ENCODE measurements around the gene IL1RAPL1. TPM values are rescaled to one million over a fixed set of nuclear protein-coding genes. Genes with fewer than 3 reads are reported as not detected.

IL1RAPL1 gene
- total and polyA plus RNA-seq, 2 donors (not counting 1 experiment from before 2014, with no cell fraction given): 0.25 to 2.8 TPM

- Histone ChIP-seq H4K20me1 (ENCODE audit: control insufficient read depth, extremely low read depth, insufficient read depth, low read length) (no peaks in the 10 kb centered on the region), H3K27ac (ENCODE audit: insufficient read depth, low read length) (no peak overlapping the region), H3K4me2 (ENCODE audit: extremely low read depth, insufficient read depth, low read length) (no peak overlapping the region), H3K36me3 (ENCODE audit: control insufficient read depth, insufficient read depth, low read length) (no peaks in the 10 kb centered on the region), H3K27me3 (ENCODE audit: control insufficient read depth, insufficient read depth, low read length) (no peaks in the 10 kb centered on the region), H3K4me1 (ENCODE audit: control insufficient read depth, extremely low read depth, insufficient read depth, low read length) (no peaks in the 10 kb centered on the region), H3K9me3 (ENCODE audit: control insufficient read depth, insufficient read depth, low read depth, low read length) (no peaks in the 10 kb centered on the region), H3K4me3 (replicated peaks in 1 of 4; ENCODE audit: control extremely low read depth in 1 of 4, insufficient read depth in 1 of 4, low read depth in 3 of 4, low read length in 4 of 4) (no peak overlapping the region), H3K9ac (ENCODE audit: insufficient read depth, low read length) (no peak overlapping the region), H3K79me2 (ENCODE audit: control insufficient read depth, insufficient read depth, low read length) (no peaks in the 10 kb centered on the region), H2AFZ (ENCODE audit: low read length) (no peak overlapping the region)
- DNase-seq (ENCODE audit: low read depth in 2 of 2): no peak
- TF ChIP-seq EZH2 (IDR thresholded peaks at IDR 0.05; ENCODE audit: low read length, missing control alignments): no peak
- no peak for TF ChIP-seq CTCF (conservative IDR thresholded peaks at IDR 0.05 in 1 of 2, IDR thresholded peaks at IDR 0.05 in 1 of 2; ENCODE audit: low read depth in 1 of 2, low read length in 2 of 2)
Measured at GRCh38 chrX:29691044-29691443, 1103.8 kb downstream of the IL1RAPL1 start.

GRCh38 chrX:29693912-29694311 is 1106.7 kb downstream of the IL1RAPL1 start:
- no peaks in the 10 kb centered on the region for H3K27me3 ChIP-seq (ENCODE audit: control insufficient read depth, insufficient read depth, low read length)
- H3K9me3 ChIP-seq (ENCODE audit: control insufficient read depth, insufficient read depth, low read depth, low read length): no peaks in the 10 kb centered on the region
- no peak for TF ChIP-seq EZH2 (IDR thresholded peaks at IDR 0.05; ENCODE audit: low read length, missing control alignments)
- no peak for TF ChIP-seq CTCF (conservative IDR thresholded peaks at IDR 0.05 in 1 of 2, IDR thresholded peaks at IDR 0.05 in 1 of 2; ENCODE audit: low read depth in 1 of 2, low read length in 2 of 2)
- H3K27ac ChIP-seq (ENCODE audit: insufficient read depth, low read length): no peak overlapping the region
- no peak overlapping the region for H2AFZ ChIP-seq (ENCODE audit: low read length)
- H3K4me3 ChIP-seq (replicated peaks in 1 of 4; ENCODE audit: control extremely low read depth in 1 of 4, insufficient read depth in 1 of 4, low read depth in 3 of 4, low read length in 4 of 4): no peak overlapping the region
- H3K4me1 ChIP-seq (ENCODE audit: control insufficient read depth, extremely low read depth, insufficient read depth, low read length): no peaks in the 10 kb centered on the region
- no peak overlapping the region for H3K4me2 ChIP-seq (ENCODE audit: extremely low read depth, insufficient read depth, low read length)
- H3K79me2 ChIP-seq (ENCODE audit: control insufficient read depth, insufficient read depth, low read length): no peaks in the 10 kb centered on the region
- H4K20me1 ChIP-seq (ENCODE audit: control insufficient read depth, extremely low read depth, insufficient read depth, low read length): no peaks in the 10 kb centered on the region
- DNase-seq (ENCODE audit: low read depth in 2 of 2): no peak
- no peak overlapping the region for H3K9ac ChIP-seq (ENCODE audit: insufficient read depth, low read length)
- H3K36me3 ChIP-seq (ENCODE audit: control insufficient read depth, insufficient read depth, low read length): no peaks in the 10 kb centered on the region

- H3K27me3 ChIP-seq (ENCODE audit: control insufficient read depth, insufficient read depth, low read length): no peaks in the 10 kb centered on the region
- H3K9ac ChIP-seq (ENCODE audit: insufficient read depth, low read length): no peak overlapping the region
- no peaks in the 10 kb centered on the region for H4K20me1 ChIP-seq (ENCODE audit: control insufficient read depth, extremely low read depth, insufficient read depth, low read length)
- H3K4me2 ChIP-seq (ENCODE audit: extremely low read depth, insufficient read depth, low read length): no peak overlapping the region
- H3K27ac ChIP-seq (ENCODE audit: insufficient read depth, low read length): no peak overlapping the region
- peak in 1 of 2 donors; percentile 18 for DNase-seq (ENCODE audit: low read depth in 2 of 2)
- H3K36me3 ChIP-seq (ENCODE audit: control insufficient read depth, insufficient read depth, low read length): no peaks in the 10 kb centered on the region
- no peak overlapping the region for H2AFZ ChIP-seq (ENCODE audit: low read length)
- no peaks in the 10 kb centered on the region for H3K4me1 ChIP-seq (ENCODE audit: control insufficient read depth, extremely low read depth, insufficient read depth, low read length)
- no peaks in the 10 kb centered on the region for H3K9me3 ChIP-seq (ENCODE audit: control insufficient read depth, insufficient read depth, low read depth, low read length)
- no peaks in the 10 kb centered on the region for H3K79me2 ChIP-seq (ENCODE audit: control insufficient read depth, insufficient read depth, low read length)
- TF ChIP-seq EZH2 (IDR thresholded peaks at IDR 0.05; ENCODE audit: low read length, missing control alignments) (no peak), CTCF (conservative IDR thresholded peaks at IDR 0.05 in 1 of 2, IDR thresholded peaks at IDR 0.05 in 1 of 2; ENCODE audit: low read depth in 1 of 2, low read length in 2 of 2) (no peak)
- no peak overlapping the region for H3K4me3 ChIP-seq (replicated peaks in 1 of 4; ENCODE audit: control extremely low read depth in 1 of 4, insufficient read depth in 1 of 4, low read depth in 3 of 4, low read length in 4 of 4)
Measured at GRCh38 chrX:29699239-29699638, 1112.0 kb downstream of the IL1RAPL1 start.

Measured in fibroblast of lung (primary cell).